ENCODE results near the gene INPP4A.

DNA sequence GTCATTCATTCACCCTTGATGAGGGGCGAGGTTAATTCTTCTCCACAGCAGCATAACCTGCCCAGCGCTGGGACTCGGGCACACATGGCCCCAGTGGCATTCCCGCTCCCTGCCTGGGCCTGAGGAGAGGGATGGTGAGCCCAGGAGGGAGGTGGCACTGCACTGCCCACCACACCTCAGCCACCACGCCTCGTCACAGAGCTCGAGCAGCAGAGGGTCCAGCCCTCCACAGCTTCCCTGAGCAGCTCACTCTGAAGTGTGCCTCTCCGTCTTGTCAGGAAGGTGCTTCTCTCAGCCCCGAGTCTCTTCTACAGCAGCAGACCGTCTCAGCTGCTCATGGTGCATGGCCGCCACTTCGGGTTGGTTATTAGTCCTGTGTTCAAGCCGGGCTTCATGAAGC, 128.8 kb downstream of the INPP4A start:
- no peak for TF ChIP-seq POLR2AphosphoS5 (IDR thresholded peaks at IDR 0.05)
- no peak for TF ChIP-seq SMC3 (conservative IDR thresholded peaks at IDR 0.05; ENCODE audit: poor library complexity)
- TF ChIP-seq EP300 (conservative IDR thresholded peaks at IDR 0.05; ENCODE audit: poor library complexity, severe bottlenecking) = no peak
- TF ChIP-seq TAF1 (IDR thresholded peaks at IDR 0.05; ENCODE audit: low read depth) = no peak
- TF ChIP-seq, protein P1, sequence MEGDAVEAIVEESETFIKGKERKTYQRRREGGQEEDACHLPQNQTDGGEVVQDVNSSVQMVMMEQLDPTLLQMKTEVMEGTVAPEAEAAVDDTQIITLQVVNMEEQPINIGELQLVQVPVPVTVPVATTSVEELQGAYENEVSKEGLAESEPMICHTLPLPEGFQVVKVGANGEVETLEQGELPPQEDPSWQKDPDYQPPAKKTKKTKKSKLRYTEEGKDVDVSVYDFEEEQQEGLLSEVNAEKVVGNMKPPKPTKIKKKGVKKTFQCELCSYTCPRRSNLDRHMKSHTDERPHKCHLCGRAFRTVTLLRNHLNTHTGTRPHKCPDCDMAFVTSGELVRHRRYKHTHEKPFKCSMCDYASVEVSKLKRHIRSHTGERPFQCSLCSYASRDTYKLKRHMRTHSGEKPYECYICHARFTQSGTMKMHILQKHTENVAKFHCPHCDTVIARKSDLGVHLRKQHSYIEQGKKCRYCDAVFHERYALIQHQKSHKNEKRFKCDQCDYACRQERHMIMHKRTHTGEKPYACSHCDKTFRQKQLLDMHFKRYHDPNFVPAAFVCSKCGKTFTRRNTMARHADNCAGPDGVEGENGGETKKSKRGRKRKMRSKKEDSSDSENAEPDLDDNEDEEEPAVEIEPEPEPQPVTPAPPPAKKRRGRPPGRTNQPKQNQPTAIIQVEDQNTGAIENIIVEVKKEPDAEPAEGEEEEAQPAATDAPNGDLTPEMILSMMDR (IDR thresholded peaks at IDR 0.05; ENCODE audit: poor library complexity, severe bottlenecking) = no peak
- TF ChIP-seq RAD21 (conservative IDR thresholded peaks at IDR 0.05) = no peak
- TF ChIP-seq, protein P2, sequence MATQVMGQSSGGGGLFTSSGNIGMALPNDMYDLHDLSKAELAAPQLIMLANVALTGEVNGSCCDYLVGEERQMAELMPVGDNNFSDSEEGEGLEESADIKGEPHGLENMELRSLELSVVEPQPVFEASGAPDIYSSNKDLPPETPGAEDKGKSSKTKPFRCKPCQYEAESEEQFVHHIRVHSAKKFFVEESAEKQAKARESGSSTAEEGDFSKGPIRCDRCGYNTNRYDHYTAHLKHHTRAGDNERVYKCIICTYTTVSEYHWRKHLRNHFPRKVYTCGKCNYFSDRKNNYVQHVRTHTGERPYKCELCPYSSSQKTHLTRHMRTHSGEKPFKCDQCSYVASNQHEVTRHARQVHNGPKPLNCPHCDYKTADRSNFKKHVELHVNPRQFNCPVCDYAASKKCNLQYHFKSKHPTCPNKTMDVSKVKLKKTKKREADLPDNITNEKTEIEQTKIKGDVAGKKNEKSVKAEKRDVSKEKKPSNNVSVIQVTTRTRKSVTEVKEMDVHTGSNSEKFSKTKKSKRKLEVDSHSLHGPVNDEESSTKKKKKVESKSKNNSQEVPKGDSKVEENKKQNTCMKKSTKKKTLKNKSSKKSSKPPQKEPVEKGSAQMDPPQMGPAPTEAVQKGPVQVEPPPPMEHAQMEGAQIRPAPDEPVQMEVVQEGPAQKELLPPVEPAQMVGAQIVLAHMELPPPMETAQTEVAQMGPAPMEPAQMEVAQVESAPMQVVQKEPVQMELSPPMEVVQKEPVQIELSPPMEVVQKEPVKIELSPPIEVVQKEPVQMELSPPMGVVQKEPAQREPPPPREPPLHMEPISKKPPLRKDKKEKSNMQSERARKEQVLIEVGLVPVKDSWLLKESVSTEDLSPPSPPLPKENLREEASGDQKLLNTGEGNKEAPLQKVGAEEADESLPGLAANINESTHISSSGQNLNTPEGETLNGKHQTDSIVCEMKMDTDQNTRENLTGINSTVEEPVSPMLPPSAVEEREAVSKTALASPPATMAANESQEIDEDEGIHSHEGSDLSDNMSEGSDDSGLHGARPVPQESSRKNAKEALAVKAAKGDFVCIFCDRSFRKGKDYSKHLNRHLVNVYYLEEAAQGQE (IDR thresholded peaks at IDR 0.05; ENCODE audit: borderline replicate concordance) = no peak
- TF ChIP-seq EZH2 (IDR thresholded peaks at IDR 0.05; ENCODE audit: borderline replicate concordance, insufficient read depth, low read length, poor library complexity, severe bottlenecking) = no peak
- no peak for TF ChIP-seq MXI1 (conservative IDR thresholded peaks at IDR 0.05; ENCODE audit: poor library complexity, severe bottlenecking)
